ENCODE data around the gene ARHGAP15. TPM values are rescaled to one million over a fixed set of nuclear protein-coding genes. Genes with fewer than 3 reads are reported as not detected.

Gene ARHGAP15
- total RNA-seq, 1 donor from 2014 or later = 12.4 TPM

GRCh38 chr2:143169105-143169504 lies 39.9 kb downstream of the ARHGAP15 start:
- no peak for DNase-seq (ENCODE audit: low spot score)

- no peak for DNase-seq (ENCODE audit: low spot score)
These were observed 42.6 kb downstream of the ARHGAP15 start for GRCh38 chr2:143171817-143172216.

GRCh38 chr2:143175438-143175837 lies 46.2 kb downstream of the ARHGAP15 start:
- DNase-seq (ENCODE audit: low spot score) = no peak

GRCh38 chr2:143176606-143177005 lies 47.4 kb downstream of the ARHGAP15 start:
- no peak for DNase-seq (ENCODE audit: low spot score)

- DNase-seq (ENCODE audit: low spot score) = no peak
These were observed 48.0 kb downstream of the ARHGAP15 start for GRCh38 chr2:143177096-143177786.

GRCh38 chr2:143181494-143181893 lies 52.3 kb downstream of the ARHGAP15 start:
- DNase-seq (ENCODE audit: low spot score) = no peak

GRCh38 chr2:143182649-143183048 lies 53.4 kb downstream of the ARHGAP15 start:
- no peak for DNase-seq (ENCODE audit: low spot score)

GRCh38 chr2:143183804-143184463 lies 54.7 kb downstream of the ARHGAP15 start:
- DNase-seq (ENCODE audit: low spot score) = no peak

- DNase-seq (ENCODE audit: low spot score) = no peak
These were observed 57.7 kb downstream of the ARHGAP15 start for GRCh38 chr2:143186876-143187275.

- DNase-seq (ENCODE audit: low spot score) = no peak
These were observed 61.2 kb downstream of the ARHGAP15 start for GRCh38 chr2:143190431-143190830.

- no peak for DNase-seq (ENCODE audit: low spot score)
These were observed 62.9 kb downstream of the ARHGAP15 start for GRCh38 chr2:143192106-143192505.

- no peak for DNase-seq (ENCODE audit: low spot score)
These were observed 63.5 kb downstream of the ARHGAP15 start for GRCh38 chr2:143192716-143193115.

GRCh38 chr2:143193121-143193520 lies 63.9 kb downstream of the ARHGAP15 start:
- DNase-seq (ENCODE audit: low spot score) = no peak

- DNase-seq (ENCODE audit: low spot score) = no peak
These were observed 66.3 kb downstream of the ARHGAP15 start for GRCh38 chr2:143195511-143195910.

- no peak for DNase-seq (ENCODE audit: low spot score)
These were observed 74.8 kb downstream of the ARHGAP15 start for GRCh38 chr2:143204062-143204461.

- no peak for DNase-seq (ENCODE audit: low spot score)
These were observed 76.0 kb downstream of the ARHGAP15 start for GRCh38 chr2:143205106-143205764.

GRCh38 chr2:143209570-143210445 lies 80.6 kb downstream of the ARHGAP15 start:
- no peak for DNase-seq (ENCODE audit: low spot score)

- no peak for DNase-seq (ENCODE audit: low spot score)
These were observed 81.2 kb downstream of the ARHGAP15 start for GRCh38 chr2:143210446-143210819.

- DNase-seq (ENCODE audit: low spot score) = no peak
These were observed 88.4 kb downstream of the ARHGAP15 start for GRCh38 chr2:143217512-143218115.

GRCh38 chr2:143218621-143219020 lies 89.4 kb downstream of the ARHGAP15 start:
- DNase-seq (ENCODE audit: low spot score) = no peak

- DNase-seq (ENCODE audit: low spot score) = no peak
These were observed 90.0 kb downstream of the ARHGAP15 start for GRCh38 chr2:143219266-143219665.

- no peak for DNase-seq (ENCODE audit: low spot score)
These were observed 94.3 kb downstream of the ARHGAP15 start for GRCh38 chr2:143223556-143223955.

All from ureter (tissue), 1 donor.